ENCODE results near the gene OSBPL2. TPM values are rescaled to one million over a fixed set of nuclear protein-coding genes. Genes with fewer than 3 reads are reported as not detected.

Gene OSBPL2
- total and polyA plus RNA-seq, 11 donors, result 20.0 to 57.9 (median 38.3) TPM

DNA sequence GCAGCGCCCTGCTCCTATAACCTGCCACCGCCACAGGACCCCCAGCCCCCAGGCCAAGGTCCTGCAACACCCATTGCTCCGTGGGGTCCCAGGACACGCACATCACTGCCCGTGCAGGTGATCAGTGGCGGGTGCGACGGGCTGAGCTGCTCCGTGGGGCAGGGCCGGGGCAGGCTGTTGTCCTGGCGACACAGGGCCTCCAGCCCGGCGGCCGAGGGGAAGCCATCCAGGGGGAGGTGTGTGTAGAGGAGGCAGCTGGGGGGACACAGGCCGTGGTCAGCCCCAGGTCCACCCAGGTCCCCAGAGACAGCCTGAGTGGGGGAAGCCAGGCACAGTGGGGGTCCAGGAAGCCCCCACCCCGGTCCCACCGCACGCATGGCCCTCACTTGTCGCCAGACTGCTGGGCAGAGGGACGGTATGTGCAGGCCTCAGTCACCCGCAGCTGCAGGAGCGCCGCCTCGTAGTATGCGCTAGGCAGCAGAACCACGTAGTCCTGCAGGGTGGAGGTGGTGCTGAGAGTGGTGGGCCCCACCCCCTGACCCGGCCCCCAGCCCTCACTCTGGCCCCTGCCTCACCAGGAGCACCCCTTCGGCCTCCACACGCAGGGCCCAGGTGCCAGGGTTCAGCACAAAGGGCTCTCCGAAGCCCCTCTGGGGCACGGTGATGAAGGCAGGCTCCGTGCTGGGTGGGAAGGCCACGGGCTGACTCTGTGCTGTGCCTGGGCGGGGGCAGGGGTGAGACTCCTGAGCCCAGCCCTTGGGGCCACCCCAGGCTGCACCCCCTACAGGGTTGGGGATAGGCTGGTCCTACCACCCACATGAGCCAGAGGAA is 94.9 kb downstream of the OSBPL2 start:
- ATAC-seq (no peak), DNase-seq (peak in 1 of 5 donors; percentile 26)
- H3K4me1 ChIP-seq, result peaks cover 0 to 5% (median 0%) of the 10 kb centered on the region in 12 donors
- intact Hi-C loops (cut with DNase I), result no loop called here
- TF ChIP-seq, protein P1, sequence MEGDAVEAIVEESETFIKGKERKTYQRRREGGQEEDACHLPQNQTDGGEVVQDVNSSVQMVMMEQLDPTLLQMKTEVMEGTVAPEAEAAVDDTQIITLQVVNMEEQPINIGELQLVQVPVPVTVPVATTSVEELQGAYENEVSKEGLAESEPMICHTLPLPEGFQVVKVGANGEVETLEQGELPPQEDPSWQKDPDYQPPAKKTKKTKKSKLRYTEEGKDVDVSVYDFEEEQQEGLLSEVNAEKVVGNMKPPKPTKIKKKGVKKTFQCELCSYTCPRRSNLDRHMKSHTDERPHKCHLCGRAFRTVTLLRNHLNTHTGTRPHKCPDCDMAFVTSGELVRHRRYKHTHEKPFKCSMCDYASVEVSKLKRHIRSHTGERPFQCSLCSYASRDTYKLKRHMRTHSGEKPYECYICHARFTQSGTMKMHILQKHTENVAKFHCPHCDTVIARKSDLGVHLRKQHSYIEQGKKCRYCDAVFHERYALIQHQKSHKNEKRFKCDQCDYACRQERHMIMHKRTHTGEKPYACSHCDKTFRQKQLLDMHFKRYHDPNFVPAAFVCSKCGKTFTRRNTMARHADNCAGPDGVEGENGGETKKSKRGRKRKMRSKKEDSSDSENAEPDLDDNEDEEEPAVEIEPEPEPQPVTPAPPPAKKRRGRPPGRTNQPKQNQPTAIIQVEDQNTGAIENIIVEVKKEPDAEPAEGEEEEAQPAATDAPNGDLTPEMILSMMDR (IDR thresholded peaks at IDR 0.05), result no peak
- no peaks in the 10 kb centered on the region for H3K27me3 ChIP-seq
- WGBS, 4 donors, result 93 to 94% (median 94%) methylated on average over 23 to 34 of the region's 34 CpGs
- no peaks in the 10 kb centered on the region for H3K9me3 ChIP-seq
- no peak overlapping the region for H3K4me3 ChIP-seq
- peaks cover 0 to 98% (median 87%) of the 10 kb centered on the region in 9 donors for H3K36me3 ChIP-seq
- H3K27ac ChIP-seq, result no peak overlapping the region

DNA sequence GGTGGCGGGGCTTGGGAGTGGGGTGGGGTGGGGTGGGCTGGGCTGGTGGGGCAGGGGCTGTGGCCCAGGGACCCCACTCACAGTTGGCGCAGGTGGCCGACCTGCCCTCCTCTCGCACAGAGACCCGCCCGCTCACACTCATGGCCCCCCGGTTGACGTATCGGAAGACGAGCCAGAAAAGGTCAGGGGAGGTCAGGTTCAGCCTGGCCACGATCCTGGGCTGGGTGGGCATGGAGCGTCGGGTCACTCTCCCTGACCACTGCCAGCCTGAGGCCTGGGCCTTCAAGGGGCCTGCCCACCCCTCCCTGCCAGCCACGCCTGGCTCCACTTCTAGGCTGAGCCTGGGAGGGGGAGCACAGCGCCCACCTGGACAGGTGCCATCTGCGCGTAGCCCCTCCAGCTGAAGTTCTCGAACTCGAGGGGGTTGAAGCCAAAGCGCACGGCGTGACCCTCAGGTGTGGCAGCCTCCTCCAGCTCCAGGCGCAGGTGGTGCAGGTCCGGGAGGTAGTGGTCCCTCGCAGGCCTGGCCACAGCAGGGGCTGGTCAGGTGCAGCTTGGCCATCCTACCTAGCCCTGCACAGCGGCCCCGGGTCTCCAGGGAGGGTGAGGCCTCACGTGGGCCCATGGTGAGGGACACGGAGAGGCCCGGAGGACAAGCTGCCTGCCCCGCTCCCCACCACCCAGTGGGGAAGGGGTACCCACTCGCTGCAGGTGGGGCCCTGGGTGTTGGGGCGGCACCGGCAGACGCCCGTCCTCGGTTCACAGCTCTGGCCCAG is 95.7 kb downstream of the OSBPL2 start:
- DNase-seq, result peak in 1 of 5 donors; percentile 20

DNA sequence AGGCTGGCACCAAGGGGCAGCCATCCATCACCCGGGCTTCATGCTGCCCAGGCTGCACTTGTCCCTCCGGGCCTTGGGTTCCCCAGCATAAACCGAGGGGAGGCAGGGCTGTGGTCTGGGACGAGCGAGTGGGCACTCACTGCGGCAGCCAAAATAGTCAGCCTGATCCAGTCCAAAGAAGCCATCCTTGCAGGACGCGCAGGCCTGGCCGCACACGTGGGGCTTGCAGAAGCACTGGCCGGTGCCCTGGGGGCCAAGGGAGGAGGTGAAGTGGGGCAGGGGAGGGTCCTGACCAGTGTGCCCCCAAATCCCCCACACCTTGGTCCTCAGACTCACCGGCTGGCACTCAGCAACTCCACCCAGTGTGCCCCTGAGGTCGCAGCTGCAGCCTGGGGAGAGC is 96.6 kb downstream of the OSBPL2 start:
- Histone ChIP-seq H3K4me1 (peaks cover 0 to 5% (median 0%) of the 10 kb centered on the region in 12 donors), H3K27ac (no peak overlapping the region), H3K4me3 (no peak overlapping the region), H3K9me3 (no peaks in the 10 kb centered on the region), H3K36me3 (peaks cover 0 to 96% (median 87%) of the 10 kb centered on the region in 9 donors), H3K27me3 (no peaks in the 10 kb centered on the region)
- ATAC-seq (no peak), DNase-seq (no peak)
- TF ChIP-seq, protein P1 (IDR thresholded peaks at IDR 0.05), result no peak
- TF ChIP-seq POLR2A (IDR thresholded peaks at IDR 0.05), result no peak
- intact Hi-C loops (cut with DNase I), result no loop called here
- WGBS, 4 donors, result 92 to 94% (median 94%) methylated on average over 10 to 13 of the region's 13 CpGs

More for the DNA sequence above, 95.7 kb downstream of the OSBPL2 start:
- peaks cover 0 to 5% (median 0%) of the 10 kb centered on the region in 12 donors for H3K4me1 ChIP-seq
- no peaks in the 10 kb centered on the region for H3K27me3 ChIP-seq
- no peaks in the 10 kb centered on the region for H3K9me3 ChIP-seq
- intact Hi-C loops (cut with DNase I), result no loop called here
- no peak overlapping the region for H3K27ac ChIP-seq
- no peak for ATAC-seq
- H3K4me3 ChIP-seq, result no peak overlapping the region
- no peak for TF ChIP-seq POLR2A (IDR thresholded peaks at IDR 0.05)
- TF ChIP-seq, protein P1 (IDR thresholded peaks at IDR 0.05), result no peak
- H3K36me3 ChIP-seq, result peaks cover 0 to 97% (median 87%) of the 10 kb centered on the region in 9 donors
- 72 to 92% (median 87%) methylated on average over 11 to 37 of the region's 37 CpGs for WGBS, 4 donors

DNA sequence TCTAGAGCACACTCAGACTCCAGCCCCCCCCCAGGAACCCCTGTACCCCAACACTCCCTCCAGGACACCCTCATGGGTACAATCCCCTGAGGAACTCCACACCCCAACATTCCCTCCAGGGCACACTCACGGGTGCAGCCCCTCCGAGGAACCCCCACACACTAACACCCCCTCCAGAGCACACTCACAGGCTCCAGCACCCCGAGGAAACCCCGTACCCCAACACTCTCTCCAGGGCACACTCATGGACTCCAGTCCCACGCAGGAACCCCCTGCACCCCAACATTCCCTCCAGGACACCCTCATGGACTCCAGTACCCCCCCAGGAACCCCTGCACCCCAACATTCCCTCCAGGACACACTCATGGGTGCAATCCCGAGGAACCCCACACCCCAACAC is 97.2 kb downstream of the OSBPL2 start:
- no peak for TF ChIP-seq POLR2A (IDR thresholded peaks at IDR 0.05)
- TF ChIP-seq, protein P1 (IDR thresholded peaks at IDR 0.05), result no peak
- Histone ChIP-seq H3K27me3 (no peaks in the 10 kb centered on the region), H3K36me3 (peaks cover 0 to 96% (median 87%) of the 10 kb centered on the region in 9 donors), H3K4me1 (peaks cover 0 to 5% (median 0%) of the 10 kb centered on the region in 12 donors), H3K27ac (no peak overlapping the region), H3K9me3 (no peaks in the 10 kb centered on the region), H3K4me3 (no peak overlapping the region)
- WGBS, 4 donors, result 89 to 96% (median 94%) methylated on average over 6 of the region's 6 CpGs
- no peak for ATAC-seq
- peak in 2 of 5 donors; percentile 12 to 17 for DNase-seq
- intact Hi-C loops (cut with DNase I), result no loop called here
